ENCODE data around the gene CPSF6.

DNA sequence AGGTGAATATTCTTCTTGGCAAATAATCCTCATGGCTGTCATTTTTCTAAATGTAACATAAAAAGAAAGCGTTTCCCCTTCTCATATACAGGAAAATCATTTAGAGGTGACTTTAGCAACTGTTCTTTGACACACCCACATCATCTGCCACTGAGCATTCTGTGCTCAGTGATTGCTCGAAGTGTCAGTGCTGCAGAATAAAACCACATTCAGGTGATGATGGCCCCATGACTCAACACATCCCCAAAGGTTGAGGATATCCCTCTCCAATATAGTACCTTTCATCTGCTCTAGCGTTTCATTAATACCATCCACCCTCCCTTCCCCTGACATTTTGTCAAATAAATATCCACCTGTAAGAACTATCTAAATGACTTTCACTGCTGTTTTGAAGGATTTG, 28.7 kb upstream of the CPSF6 start:
- TF ChIP-seq, protein P1, sequence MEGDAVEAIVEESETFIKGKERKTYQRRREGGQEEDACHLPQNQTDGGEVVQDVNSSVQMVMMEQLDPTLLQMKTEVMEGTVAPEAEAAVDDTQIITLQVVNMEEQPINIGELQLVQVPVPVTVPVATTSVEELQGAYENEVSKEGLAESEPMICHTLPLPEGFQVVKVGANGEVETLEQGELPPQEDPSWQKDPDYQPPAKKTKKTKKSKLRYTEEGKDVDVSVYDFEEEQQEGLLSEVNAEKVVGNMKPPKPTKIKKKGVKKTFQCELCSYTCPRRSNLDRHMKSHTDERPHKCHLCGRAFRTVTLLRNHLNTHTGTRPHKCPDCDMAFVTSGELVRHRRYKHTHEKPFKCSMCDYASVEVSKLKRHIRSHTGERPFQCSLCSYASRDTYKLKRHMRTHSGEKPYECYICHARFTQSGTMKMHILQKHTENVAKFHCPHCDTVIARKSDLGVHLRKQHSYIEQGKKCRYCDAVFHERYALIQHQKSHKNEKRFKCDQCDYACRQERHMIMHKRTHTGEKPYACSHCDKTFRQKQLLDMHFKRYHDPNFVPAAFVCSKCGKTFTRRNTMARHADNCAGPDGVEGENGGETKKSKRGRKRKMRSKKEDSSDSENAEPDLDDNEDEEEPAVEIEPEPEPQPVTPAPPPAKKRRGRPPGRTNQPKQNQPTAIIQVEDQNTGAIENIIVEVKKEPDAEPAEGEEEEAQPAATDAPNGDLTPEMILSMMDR (IDR thresholded peaks at IDR 0.05) = no peak
- TF ChIP-seq POLR2A (IDR thresholded peaks at IDR 0.05) = no peak

Data from heart left ventricle (tissue), 13 donors.